HG02571 (cell line): Measurements from ENCODE around the gene RNF217.
"Not testable (repeated sequence)": the region's sequence is repeated elsewhere in the genome, so short reads cannot be mapped to it uniquely, and the experiment has no call there.

Experiments
- ATAC-seq: cut with Tn5 transposase; IDR thresholded peaks from one replicate; pipeline ENCODE4 v1.9.1; 2021; ENCODE audit warnings: mild to moderate bottlenecking, moderate library complexity; ENCODE audit not compliant: unreplicated experiment

The RNF217 gene, protein sequence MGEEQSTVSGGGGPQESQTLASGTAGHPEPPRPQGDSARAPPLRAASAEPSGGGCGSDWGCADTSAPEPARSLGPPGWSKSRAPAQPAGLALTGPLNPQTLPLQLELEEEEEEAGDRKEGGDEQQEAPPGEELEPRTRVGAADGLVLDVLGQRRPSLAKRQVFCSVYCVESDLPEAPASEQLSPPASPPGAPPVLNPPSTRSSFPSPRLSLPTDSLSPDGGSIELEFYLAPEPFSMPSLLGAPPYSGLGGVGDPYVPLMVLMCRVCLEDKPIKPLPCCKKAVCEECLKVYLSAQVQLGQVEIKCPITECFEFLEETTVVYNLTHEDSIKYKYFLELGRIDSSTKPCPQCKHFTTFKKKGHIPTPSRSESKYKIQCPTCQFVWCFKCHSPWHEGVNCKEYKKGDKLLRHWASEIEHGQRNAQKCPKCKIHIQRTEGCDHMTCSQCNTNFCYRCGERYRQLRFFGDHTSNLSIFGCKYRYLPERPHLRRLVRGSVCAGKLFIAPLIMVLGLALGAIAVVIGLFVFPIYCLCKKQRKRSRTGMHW

DNA sequence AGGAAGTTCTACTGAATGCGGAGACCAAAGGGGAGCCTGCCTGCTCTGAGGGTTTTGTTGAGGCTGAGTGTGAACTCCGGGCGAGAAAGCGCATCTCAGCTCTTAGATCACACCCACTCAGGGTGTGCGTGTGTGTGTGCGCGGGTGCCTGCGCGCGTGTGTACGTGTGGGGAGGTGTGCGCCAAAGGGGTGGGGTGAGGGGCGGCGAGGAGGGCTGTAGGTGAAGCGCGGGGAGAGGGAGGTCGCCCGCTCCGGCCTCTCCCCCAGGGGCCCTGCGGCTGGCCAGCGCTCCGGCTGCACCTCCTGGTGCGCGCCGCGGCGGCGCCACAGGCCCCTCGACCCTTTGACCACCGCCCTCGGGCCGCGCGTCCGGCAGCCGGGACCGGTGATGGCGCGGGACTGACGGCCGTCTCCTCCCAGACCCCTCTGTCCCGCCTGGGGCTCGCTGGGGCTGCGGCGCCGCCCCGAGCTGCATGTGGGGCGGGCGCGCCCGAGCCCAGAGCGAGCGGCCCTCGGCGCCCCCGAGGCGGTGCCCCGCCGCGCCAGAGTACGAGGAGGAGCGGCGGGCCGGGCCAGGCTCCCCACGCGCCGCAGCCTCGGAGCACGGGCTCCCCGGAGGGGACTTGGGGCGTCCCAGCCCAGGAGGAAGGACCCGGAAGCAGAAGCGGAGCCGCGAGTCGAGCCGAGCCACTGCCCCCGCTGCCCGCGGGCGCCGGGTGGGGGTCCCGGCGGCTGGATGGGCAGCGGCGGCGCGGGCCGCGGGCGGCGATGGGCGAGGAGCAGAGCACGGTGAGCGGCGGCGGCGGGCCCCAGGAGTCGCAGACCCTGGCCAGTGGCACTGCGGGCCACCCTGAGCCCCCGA, at the start of gene RNF217:
Gene RNF217, plus strand, starts transcription at position 661 of the 862 bp plus-strand sequence. Its CDS starts 108 bp downstream, at position 769.
- ATAC-seq, result no peak

DNA sequence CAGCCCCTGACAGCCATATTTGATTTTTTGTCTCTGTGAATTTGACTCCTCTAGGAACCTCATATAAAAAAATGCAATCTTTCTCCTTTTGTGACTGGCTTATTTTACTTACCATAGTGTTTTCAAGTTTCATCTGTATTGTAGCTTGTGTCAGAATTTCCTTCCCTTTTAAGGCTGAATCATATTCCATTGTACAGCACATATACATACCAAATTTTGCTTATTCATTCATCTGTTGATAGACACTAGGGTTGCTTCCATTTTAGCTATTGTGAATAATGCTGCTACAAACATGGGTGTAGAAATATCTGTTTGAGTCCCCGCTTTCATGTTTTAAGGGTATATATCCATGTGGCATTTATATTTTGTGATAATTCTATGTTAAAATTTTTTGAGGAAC, 49.2 kb upstream of the RNF217 start:
- ATAC-seq, result no peak

GRCh38 chr6:124917769-124918168, 44.5 kb upstream of the RNF217 start:
- no peak for ATAC-seq

GRCh38 chr6:124919703-124920102, 42.5 kb upstream of the RNF217 start:
- not testable (repeated sequence) for ATAC-seq

DNA sequence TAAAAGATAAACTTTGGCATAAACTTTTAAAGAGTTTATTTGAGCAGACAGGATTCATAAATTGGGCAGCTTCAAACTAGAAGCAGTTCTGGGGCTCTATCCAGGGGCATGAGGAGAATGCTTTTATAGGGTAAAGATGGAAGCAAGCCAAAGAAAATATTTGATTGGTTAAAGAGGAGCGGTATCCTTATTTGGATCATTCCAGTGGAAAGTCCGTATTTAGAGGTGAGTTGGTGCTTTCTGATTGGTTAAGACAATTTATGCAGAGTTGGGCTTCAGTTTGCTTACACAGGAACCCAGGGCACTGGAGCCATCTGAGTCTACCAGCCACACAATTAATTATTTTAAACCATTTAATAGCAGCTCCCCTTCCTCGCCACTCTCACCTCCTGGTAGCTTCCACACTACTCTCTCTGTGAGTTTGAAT, 37.9 kb upstream of the RNF217 start:
- no peak for ATAC-seq

- no peak for ATAC-seq
Measured at GRCh38 chr6:124926435-124926834, 35.8 kb upstream of the RNF217 start.

DNA sequence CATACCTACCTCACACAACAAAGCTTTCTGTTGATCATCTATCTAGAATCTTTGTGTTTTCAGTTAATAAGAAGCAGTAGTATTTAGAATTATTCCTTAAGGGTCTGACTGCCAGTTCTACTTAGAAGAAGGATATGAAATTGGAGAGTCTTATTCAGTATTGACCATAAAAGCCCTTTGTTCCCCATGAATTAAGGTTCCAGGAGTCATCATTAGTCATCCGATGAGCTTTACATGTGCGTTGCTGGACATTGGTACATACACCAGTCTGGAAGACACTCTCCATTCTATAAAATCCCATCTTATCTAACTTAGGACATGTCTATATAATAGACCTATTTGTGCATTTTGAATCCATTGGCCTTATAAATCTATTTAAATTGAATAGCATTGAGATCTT, 34.4 kb upstream of the RNF217 start:
- ATAC-seq, result no peak

DNA sequence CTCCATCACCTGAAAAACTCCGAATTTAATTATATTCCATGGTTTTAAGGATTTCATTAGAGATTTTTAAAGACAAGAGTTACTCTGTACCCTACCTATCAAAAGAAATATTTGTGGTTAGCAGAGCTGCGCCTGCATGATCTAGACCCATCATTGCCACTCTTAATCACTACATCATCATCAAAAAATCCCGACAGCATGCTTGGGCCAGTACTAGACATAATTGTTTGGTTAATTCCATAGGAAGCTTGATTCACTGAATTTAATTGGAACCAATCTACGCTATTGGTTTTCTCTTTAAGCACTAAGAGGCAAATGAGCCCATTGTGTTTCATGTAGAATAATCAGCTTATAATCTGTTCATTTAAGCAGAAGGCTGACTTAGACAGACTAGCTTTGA, 33.4 kb upstream of the RNF217 start:
- ATAC-seq, result no peak

DNA sequence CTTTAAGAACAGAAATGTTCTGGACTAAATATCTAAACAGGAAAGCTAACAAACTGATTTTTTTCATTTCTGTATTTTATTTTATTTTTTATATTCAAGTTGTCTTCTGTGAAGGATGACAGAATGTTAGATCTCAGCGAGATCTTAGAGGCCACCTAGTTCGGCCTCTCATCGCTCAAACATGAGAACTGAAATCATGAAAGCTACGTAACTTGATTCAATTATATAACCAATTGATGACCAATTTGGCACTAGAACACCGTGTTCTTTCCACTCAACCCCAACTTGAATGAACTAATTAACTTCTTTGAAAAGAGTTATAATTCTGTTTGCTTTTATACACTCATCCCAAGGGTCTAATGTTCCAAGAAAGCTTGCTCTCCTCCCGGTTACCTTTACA, 24.6 kb upstream of the RNF217 start:
- ATAC-seq, result no peak

GRCh38 chr6:124941259-124941658, 21.0 kb upstream of the RNF217 start:
- ATAC-seq, result no peak

DNA sequence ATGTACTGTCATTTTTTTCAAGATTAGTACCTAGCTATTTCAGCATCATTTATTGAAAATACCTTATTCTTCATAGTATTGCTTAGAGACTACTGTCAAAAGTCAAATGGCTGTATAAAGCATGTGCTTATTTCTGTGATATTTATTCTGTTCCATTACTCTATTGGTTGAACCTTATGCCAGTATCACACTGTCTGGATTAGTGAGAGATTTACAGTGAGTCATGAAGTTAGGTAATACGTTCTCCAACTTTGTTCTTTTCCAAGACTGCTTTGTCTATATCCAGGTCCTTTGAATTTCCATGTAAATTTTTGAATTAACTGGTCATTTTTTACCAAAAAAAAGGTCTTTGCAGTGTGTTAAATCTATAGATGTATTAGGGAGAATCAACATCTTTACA, 18.6 kb upstream of the RNF217 start:
- no peak for ATAC-seq

GRCh38 chr6:124947971-124948451, 14.2 kb upstream of the RNF217 start:
- no peak for ATAC-seq

DNA sequence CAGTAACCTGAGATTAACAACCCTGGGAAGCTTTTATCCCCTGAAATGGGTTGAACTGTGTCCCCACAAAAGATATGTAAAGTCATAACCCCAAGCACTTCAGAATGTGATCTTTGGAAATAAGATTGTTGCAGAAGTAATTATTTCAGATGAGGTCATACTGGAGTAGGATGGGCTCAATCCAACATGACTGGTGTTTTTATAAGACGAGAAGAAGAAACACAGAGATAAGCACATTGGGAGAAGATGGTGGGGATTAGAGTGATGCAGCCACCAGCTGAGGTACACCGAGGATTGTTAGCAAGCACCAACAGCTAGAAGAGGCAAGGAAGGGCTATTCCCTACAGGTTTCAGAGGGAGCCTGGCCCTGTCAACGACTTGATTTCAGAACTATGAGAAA, 12.5 kb upstream of the RNF217 start:
- ATAC-seq, result no peak

DNA sequence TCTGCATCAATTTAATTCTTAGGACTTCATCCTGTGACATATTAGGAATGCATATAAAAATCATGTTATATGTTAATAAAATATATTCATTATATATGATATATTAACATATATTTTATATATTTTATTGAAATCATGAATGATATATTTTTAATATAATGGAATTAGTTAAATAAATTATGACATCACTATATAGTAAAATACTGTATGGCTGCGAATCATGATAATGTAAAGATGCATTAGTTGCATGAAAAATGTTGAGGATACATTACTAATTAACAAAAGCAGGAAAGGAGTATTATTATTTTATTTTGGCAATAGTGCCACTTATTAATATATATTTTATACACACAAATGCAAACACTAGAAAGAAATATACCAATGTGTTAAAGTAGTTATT, 8.4 kb upstream of the RNF217 start:
- ATAC-seq, result no peak

GRCh38 chr6:124955108-124955856, 7.0 kb upstream of the RNF217 start:
- no peak for ATAC-seq

GRCh38 chr6:124956018-124956417, 6.2 kb upstream of the RNF217 start:
- no peak for ATAC-seq

- no peak for ATAC-seq
Measured at GRCh38 chr6:124958149-124958548, 4.1 kb upstream of the RNF217 start.

GRCh38 chr6:124958759-124959354, 3.4 kb upstream of the RNF217 start:
- no peak for ATAC-seq

DNA sequence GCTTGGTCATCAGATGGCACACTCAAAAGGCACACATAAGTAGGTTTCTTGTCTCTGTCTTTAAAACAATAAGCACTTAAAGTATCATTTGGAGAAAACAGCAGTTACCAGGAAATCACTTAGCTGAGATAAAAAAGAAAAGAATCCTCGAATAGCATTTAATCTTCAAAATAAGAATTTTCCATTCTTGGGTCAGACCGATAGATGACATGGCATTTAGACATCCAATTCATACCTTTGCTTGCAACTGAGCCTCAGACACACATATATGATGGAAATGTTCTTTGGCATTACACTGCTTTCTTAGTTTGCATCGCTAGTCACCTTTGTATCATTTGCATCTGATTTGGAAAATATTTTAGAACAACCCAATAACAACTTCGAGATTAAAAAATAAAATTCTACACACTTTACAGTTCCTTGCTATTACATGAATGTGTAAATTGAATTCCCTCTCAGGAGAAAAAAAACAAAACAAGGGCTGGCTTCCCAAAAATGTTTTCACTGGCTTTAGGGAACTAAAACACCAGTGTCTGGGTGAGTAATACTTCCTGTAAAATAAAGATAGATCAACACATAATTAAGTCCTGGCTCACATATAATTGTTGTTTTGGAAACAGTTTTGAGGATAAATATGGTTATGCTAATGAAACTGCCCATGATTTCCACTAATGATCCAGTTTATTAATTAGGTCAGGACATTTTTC, 1.3 kb upstream of the RNF217 start:
- ATAC-seq, result no peak

DNA sequence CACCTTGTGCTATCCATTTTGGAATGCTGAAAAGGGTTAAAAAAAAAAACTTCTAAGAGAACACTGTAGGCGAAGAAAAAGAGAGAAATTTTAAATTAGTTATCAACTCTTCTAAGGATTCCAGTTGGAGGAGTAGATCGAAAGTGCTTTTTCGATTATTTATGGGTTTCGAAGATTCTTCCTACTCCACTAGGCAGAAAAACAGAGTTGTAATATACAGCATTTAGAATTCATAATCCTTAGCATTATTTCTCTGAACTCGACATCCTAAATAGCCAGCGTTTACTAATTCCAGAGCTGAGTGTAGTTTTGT, 817 bp upstream of the RNF217 start:
- ATAC-seq, result no peak
